Gastroesophageal sphincter (tissue), 4 donors: ENCODE results near the gene ATP6V1G2. TPM values are rescaled to one million over a fixed set of nuclear protein-coding genes. Genes with fewer than 3 reads are reported as not detected.

Source experiments
- ATAC-seq: fragments of 150-250 bp; one replicate; pipeline ENCODE4 v1.9.1; 2016; ENCODE audit warnings: mild to moderate bottlenecking, moderate library complexity
- H3K27ac ChIP-seq, 4 donors: fragments of 200-600 bp; sonication (generic) in 3 of 4; 1 replicate in 3 of 4; 2 replicates in 1 of 4; pipeline ENCODE4 v1.5.1; 2016 to 2019
- H3K27me3 ChIP-seq: fragments of 200-600 bp; sonication (generic); one replicate; pipeline ENCODE4 v1.5.1; 2019
- H3K36me3 ChIP-seq, 2 donors: fragments of 200-600 bp; sonication (generic); one replicate each; pipeline ENCODE4 v1.5.1; 2019; ENCODE audit warnings: control low read depth in 1 of 2
- H3K4me1 ChIP-seq, 3 donors: fragments of 200-600 bp; sonication (generic); 1 replicate in 2 of 3; 2 replicates in 1 of 3; pipeline ENCODE4 v1.5.1; 2016 to 2019; ENCODE audit warnings: control low read depth in 2 of 3
- H3K4me3 ChIP-seq, 2 donors: fragments of 200-600 bp; sonication (generic); one replicate each; pipeline ENCODE4 v1.5.1; 2019; ENCODE audit warnings: mild to moderate bottlenecking in 1 of 2, moderate library complexity in 1 of 2
- H3K9me3 ChIP-seq, 3 donors: fragments of 200-600 bp; sonication (generic); one replicate each; pipeline ENCODE4 v1.5.1; 2017 to 2019; ENCODE audit warnings: control low read depth in 2 of 3
- CTCF ChIP-seq, 4 experiments: fragments of 200-600 bp in 2 of 4; fragments of 450-650 bp in 2 of 4; sonication (generic) in 1 of 4; IDR thresholded peaks; one replicate each; pipeline ENCODE4 v1.5.1; 2017 to 2019; ENCODE audit warnings: antibody characterized with exemption in 4 of 4, mild to moderate bottlenecking in 2 of 4, moderate library complexity in 2 of 4
- EP300 ChIP-seq: sonication (generic); formaldehyde crosslinking; IDR thresholded peaks from one replicate; pipeline ENCODE4 v1.6.1; 2017; ENCODE audit warnings: antibody characterized with exemption, mild to moderate bottlenecking
- POLR2A ChIP-seq, 2 donors: fragments of 450-650 bp; IDR thresholded peaks; one replicate each; pipeline ENCODE4 v1.6.1; 2017; ENCODE audit warnings: antibody characterized with exemption in 2 of 2, mild to moderate bottlenecking in 2 of 2, moderate library complexity in 1 of 2
- POLR2AphosphoS5 ChIP-seq: sonication (generic); formaldehyde crosslinking; IDR thresholded peaks from one replicate; pipeline ENCODE4 v1.6.1; 2017; ENCODE audit warnings: antibody characterized with exemption
- WGBS, 2 donors: methylation state at CpG; one replicate each; pipeline ENCODE4 v1.1.5; 2018; ENCODE audit warnings: low coverage in 1 of 2; 5-methylcytosine and 5-hydroxymethylcytosine counted together
- total RNA-seq, 4 donors: library from RNA; depleted of rRNA; stranded (reverse); fragments of >200 nt; gene quantifications; one replicate each; pipeline ENCODE4 v1.1.0, GENCODE V29; 2016

Gene ATP6V1G2
- total RNA-seq, 4 donors from 2014 or later = 1.3 to 5.7 (median 2.9) TPM

GRCh38 chr6:31531771-31532643 lies 14.4 kb downstream of the ATP6V1G2 start:
- Histone ChIP-seq H3K9me3 (no peaks in the 10 kb centered on the region), H3K27me3 (no peaks in the 10 kb centered on the region), H3K36me3 (peaks cover 8 to 78% of the 10 kb centered on the region in 2 donors), H3K4me3 (no peak overlapping the region), H3K4me1 (peaks cover 0 to 12% (median 0%) of the 10 kb centered on the region in 3 donors), H3K27ac (no peak overlapping the region)
- WGBS, 2 donors = 67 to 71% methylated on average over 7 to 9 of the region's 9 CpGs
- TF ChIP-seq POLR2A (IDR thresholded peaks at IDR 0.05) (no peak), POLR2AphosphoS5 (no peak), CTCF (IDR thresholded peaks at IDR 0.05) (no peak), EP300 (no peak)
- no peak for ATAC-seq

GRCh38 chr6:31531162-31531561 lies 15.2 kb downstream of the ATP6V1G2 start:
- no peaks in the 10 kb centered on the region for H3K9me3 ChIP-seq
- WGBS, 2 donors = 83 to 86% methylated on average over 4 to 7 of the region's 7 CpGs
- TF ChIP-seq EP300 = no peak
- TF ChIP-seq POLR2AphosphoS5 = no peak
- TF ChIP-seq POLR2A (IDR thresholded peaks at IDR 0.05) = no peak
- no peak for TF ChIP-seq CTCF (IDR thresholded peaks at IDR 0.05)
- H3K27ac ChIP-seq = no peak overlapping the region
- H3K4me3 ChIP-seq = no peak overlapping the region
- peaks cover 6 to 70% of the 10 kb centered on the region in 2 donors for H3K36me3 ChIP-seq
- no peak for ATAC-seq
- H3K27me3 ChIP-seq = no peaks in the 10 kb centered on the region
- H3K4me1 ChIP-seq = peaks cover 0 to 4% (median 0%) of the 10 kb centered on the region in 3 donors

- Histone ChIP-seq H3K27ac (no peak overlapping the region), H3K27me3 (no peaks in the 10 kb centered on the region), H3K4me3 (no peak overlapping the region), H3K36me3 (peaks cover 2 to 65% of the 10 kb centered on the region in 2 donors), H3K4me1 (no peaks in the 10 kb centered on the region), H3K9me3 (no peaks in the 10 kb centered on the region)
- no peak for ATAC-seq
- 55 to 81% methylated on average over 5 of the region's 6 CpGs for WGBS, 2 donors
- TF ChIP-seq POLR2AphosphoS5 (no peak), EP300 (no peak)
Measured at GRCh38 chr6:31530659-31531058, 15.7 kb downstream of the ATP6V1G2 start.

DNA sequence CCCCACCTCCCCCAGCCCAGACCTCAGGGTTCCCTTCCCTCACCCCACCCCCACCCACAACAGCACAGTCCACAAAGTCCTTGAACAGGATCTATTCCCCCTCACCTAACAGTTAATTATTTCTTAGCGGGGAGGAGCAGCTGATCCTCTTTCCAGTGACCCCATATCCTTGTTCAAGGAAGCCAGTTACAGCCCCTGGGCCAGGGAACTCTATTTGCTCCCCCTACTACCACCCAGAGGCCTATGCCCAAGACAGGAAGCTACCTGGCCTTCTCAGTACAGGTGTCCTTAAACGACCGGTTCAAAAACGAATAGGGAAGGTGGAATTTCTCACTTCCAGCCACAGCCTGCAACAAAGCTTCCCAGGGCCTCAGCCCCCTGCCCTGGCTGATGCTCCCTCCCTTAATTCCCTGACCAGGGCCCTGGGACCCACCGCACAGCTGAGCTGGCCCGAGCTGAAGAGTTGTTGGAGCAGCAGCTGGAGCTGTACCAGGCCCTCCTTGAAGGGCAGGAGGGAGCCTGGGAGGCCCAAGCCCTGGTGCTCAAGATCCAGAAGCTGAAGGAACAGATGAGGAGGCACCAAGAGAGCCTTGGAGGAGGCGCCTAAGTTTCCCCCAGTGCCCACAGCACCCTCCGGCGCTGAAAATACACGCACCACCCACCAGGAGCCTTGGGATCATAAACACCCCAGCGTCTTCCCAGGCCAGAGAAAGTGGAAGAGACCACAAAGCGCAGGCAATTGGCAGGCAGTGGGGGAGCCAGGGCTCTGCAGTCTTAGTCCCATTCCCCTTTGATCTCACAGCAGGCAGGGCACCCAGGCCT lies 16.9 kb downstream of the ATP6V1G2 start:
- 25% methylated on average over 2 of the region's 12 CpGs; no CpG with 5 or more reads in 1 of the 2 donors for WGBS, 2 donors
- no peaks in the 10 kb centered on the region for H3K27me3 ChIP-seq
- ATAC-seq = no peak
- TF ChIP-seq CTCF (IDR thresholded peaks at IDR 0.05) (no peak), POLR2A (IDR thresholded peaks at IDR 0.05) (no peak), POLR2AphosphoS5 (peak; percentile 16), EP300 (no peak)
- no peaks in the 10 kb centered on the region for H3K9me3 ChIP-seq
- H3K4me3 ChIP-seq = no peak overlapping the region
- H3K4me1 ChIP-seq = no peaks in the 10 kb centered on the region
- peaks cover 0 to 53% of the 10 kb centered on the region in 2 donors for H3K36me3 ChIP-seq
- no peak overlapping the region for H3K27ac ChIP-seq

- H3K27me3 ChIP-seq = no peaks in the 10 kb centered on the region
- no peak for ATAC-seq
- no peaks in the 10 kb centered on the region for H3K4me1 ChIP-seq
- TF ChIP-seq POLR2AphosphoS5 (no peak), EP300 (no peak), POLR2A (IDR thresholded peaks at IDR 0.05) (no peak), CTCF (IDR thresholded peaks at IDR 0.05) (no peak)
- peaks cover 0 to 47% of the 10 kb centered on the region in 2 donors for H3K36me3 ChIP-seq
- 14 to 74% methylated on average over 1 to 3 of the region's 7 CpGs for WGBS, 2 donors
- H3K27ac ChIP-seq = no peak within 1 kb of the TSS
- no peak within 1 kb of the TSS for H3K4me3 ChIP-seq
- H3K9me3 ChIP-seq = no peaks in the 10 kb centered on the region
Measured at GRCh38 chr6:31528821-31529328, 17.5 kb downstream of the ATP6V1G2 start, which contains the start of gene MCCD1. TSS of gene MCCD1 (plus strand) at chr6:31528962. CDS start at chr6:31529015, 53 bp downstream.
